ENCODE data around the gene NOC2L. TPM values are rescaled to one million over a fixed set of nuclear protein-coding genes. Genes with fewer than 3 reads are reported as not detected.

NOC2L gene
- polyA plus RNA-seq, 2 of the 4 experiments (the other 2 are of a cell fraction) = 48.4 to 73.5 TPM

DNA sequence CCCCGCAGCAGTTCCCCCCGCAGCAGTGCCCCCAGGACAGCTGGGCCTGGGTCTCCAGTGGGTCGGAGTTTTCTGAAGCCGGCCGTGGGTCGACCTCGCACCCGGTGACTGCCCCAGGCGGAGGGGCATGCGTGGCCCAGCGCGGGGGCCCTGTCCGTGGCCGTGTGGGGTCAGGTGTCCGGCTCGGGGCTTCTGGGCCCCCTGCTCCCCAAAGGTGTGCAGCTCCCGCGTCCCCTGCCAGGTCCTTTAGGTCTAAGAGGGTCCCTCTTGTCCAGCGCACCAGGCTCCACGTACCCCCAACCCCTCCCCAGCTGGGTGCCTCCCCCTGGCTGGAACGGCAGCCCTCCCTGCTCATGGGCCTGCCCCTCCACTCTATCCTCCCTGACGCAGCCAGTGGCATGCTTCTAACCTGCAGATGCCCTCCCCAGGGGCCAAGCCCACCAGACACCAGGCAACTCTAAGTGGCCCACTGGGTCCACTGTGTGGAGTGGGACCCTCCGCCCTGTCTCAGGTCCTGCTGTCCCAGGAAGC, 46.8 kb upstream of the NOC2L start (continued):
- no peak for TF ChIP-seq MAZ (IDR thresholded peaks at IDR 0.05; ENCODE audit: borderline replicate concordance, low read depth, low read length)
- no peak for TF ChIP-seq BHLHE40 (IDR thresholded peaks at IDR 0.05; ENCODE audit: low read depth, low read length)
- no peak for TF ChIP-seq JUN (IDR thresholded peaks at IDR 0.05)
- TF ChIP-seq, protein P1, sequence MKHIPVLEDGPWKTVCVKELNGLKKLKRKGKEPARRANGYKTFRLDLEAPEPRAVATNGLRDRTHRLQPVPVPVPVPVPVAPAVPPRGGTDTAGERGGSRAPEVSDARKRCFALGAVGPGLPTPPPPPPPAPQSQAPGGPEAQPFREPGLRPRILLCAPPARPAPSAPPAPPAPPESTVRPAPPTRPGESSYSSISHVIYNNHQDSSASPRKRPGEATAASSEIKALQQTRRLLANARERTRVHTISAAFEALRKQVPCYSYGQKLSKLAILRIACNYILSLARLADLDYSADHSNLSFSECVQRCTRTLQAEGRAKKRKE (CRISPR knock-in tag; IDR thresholded peaks at IDR 0.05; ENCODE audit: low read depth) = no peak

DNA sequence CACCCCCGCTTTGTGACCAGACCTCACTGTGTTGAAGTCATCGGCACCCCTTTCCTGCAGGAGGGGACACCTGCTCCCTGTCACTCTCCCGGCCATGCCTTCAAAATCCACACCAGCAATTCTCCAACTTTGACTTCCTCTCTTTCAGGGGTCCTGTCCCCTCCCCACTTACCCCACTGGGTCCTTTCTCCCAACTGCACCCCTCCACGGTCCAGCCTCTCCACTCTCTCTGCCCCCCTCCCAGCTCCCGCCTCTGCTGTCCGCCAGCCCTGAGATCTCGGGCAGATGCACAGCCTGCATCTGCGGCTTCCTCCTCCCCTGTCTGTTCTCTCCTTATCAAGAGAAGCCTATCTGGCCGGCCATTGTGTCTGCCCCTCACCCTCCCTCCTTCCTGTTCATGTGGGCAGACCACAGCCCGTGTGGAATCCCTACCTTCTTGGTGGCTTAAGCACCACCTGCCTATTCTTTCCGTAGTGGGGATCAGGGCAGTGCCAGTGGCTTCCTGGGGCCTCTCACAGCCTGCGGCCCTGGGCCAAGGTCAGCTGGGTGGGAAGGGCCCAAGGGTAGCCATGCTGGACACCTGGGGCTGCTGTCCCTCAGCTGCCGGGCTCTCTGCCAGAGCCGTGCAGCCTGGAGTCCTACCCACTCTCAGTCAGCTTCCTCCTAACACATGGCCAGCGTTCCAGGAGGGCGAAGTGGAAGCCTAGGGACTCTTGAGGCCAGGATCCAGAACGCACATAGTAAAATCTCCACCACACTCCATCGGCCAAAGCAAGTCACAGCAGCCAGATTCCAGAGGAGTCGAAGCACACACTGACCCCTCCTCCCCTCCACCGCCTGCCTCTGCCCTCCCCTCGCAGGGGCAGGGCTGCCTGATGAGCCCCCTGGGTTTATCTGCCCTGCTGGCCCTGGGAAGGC, 46.0 kb upstream of the NOC2L start:
- ATAC-seq (no peak), FAIRE-seq (no peak), DNase-seq (ENCODE audit: low read depth in 1 of 2, low spot score in 1 of 2) (no peak)
- WGBS (ENCODE audit: missing lambda C conversion rate) = 78% methylated on average over 15 of the region's 21 CpGs
- no peak overlapping the region for H3K4me2 ChIP-seq
- H3K27ac ChIP-seq = peak overlapping the region in 1 of 2 experiments; percentile 43; a peak in 1 of 6 replicates
- ChIA-PET POLR2A (no interaction called here), CTCF (interaction anchor here (1.0 to 4.1 kb wide), 6 partner anchors 9 to 23 kb away, joined by 3 to 52 read pairs (median 6); partner anchors contain the start of genes ISG15 and PERM1)
- peaks cover 24% of the 10 kb centered on the region for H3K4me1 ChIP-seq
- no peaks in the 10 kb centered on the region for H3K9me3 ChIP-seq
- TF ChIP-seq, protein P2, sequence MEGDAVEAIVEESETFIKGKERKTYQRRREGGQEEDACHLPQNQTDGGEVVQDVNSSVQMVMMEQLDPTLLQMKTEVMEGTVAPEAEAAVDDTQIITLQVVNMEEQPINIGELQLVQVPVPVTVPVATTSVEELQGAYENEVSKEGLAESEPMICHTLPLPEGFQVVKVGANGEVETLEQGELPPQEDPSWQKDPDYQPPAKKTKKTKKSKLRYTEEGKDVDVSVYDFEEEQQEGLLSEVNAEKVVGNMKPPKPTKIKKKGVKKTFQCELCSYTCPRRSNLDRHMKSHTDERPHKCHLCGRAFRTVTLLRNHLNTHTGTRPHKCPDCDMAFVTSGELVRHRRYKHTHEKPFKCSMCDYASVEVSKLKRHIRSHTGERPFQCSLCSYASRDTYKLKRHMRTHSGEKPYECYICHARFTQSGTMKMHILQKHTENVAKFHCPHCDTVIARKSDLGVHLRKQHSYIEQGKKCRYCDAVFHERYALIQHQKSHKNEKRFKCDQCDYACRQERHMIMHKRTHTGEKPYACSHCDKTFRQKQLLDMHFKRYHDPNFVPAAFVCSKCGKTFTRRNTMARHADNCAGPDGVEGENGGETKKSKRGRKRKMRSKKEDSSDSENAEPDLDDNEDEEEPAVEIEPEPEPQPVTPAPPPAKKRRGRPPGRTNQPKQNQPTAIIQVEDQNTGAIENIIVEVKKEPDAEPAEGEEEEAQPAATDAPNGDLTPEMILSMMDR (IDR thresholded peaks at IDR 0.05) = no peak
- no peak for TF ChIP-seq ZFP36 (IDR thresholded peaks at IDR 0.05; ENCODE audit: borderline replicate concordance, partially characterized antibody)
- TF ChIP-seq, protein P3, sequence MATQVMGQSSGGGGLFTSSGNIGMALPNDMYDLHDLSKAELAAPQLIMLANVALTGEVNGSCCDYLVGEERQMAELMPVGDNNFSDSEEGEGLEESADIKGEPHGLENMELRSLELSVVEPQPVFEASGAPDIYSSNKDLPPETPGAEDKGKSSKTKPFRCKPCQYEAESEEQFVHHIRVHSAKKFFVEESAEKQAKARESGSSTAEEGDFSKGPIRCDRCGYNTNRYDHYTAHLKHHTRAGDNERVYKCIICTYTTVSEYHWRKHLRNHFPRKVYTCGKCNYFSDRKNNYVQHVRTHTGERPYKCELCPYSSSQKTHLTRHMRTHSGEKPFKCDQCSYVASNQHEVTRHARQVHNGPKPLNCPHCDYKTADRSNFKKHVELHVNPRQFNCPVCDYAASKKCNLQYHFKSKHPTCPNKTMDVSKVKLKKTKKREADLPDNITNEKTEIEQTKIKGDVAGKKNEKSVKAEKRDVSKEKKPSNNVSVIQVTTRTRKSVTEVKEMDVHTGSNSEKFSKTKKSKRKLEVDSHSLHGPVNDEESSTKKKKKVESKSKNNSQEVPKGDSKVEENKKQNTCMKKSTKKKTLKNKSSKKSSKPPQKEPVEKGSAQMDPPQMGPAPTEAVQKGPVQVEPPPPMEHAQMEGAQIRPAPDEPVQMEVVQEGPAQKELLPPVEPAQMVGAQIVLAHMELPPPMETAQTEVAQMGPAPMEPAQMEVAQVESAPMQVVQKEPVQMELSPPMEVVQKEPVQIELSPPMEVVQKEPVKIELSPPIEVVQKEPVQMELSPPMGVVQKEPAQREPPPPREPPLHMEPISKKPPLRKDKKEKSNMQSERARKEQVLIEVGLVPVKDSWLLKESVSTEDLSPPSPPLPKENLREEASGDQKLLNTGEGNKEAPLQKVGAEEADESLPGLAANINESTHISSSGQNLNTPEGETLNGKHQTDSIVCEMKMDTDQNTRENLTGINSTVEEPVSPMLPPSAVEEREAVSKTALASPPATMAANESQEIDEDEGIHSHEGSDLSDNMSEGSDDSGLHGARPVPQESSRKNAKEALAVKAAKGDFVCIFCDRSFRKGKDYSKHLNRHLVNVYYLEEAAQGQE (IDR thresholded peaks at IDR 0.05) = no peak
- TF ChIP-seq FOXS1 (CRISPR knock-in tag; IDR thresholded peaks at IDR 0.05) = no peak
- TF ChIP-seq NR3C1 (IDR thresholded peaks at IDR 0.05) = no peak
- no peak for TF ChIP-seq RCOR1 (IDR thresholded peaks at IDR 0.05; ENCODE audit: low read depth, low read length)
- no peak for TF ChIP-seq RFX5 (IDR thresholded peaks at IDR 0.05)
- TF ChIP-seq ESRRA (IDR thresholded peaks at IDR 0.05; ENCODE audit: borderline replicate concordance, low read length) = no peak
- no peak for TF ChIP-seq MAFK (IDR thresholded peaks at IDR 0.05; ENCODE audit: partially characterized antibody)
- no peak for TF ChIP-seq CHD4 (IDR thresholded peaks at IDR 0.05; ENCODE audit: borderline replicate concordance)
- TF ChIP-seq, protein P4, sequence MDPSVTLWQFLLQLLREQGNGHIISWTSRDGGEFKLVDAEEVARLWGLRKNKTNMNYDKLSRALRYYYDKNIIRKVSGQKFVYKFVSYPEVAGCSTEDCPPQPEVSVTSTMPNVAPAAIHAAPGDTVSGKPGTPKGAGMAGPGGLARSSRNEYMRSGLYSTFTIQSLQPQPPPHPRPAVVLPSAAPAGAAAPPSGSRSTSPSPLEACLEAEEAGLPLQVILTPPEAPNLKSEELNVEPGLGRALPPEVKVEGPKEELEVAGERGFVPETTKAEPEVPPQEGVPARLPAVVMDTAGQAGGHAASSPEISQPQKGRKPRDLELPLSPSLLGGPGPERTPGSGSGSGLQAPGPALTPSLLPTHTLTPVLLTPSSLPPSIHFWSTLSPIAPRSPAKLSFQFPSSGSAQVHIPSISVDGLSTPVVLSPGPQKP (IDR thresholded peaks at IDR 0.05; ENCODE audit: low read depth, low read length) = no peak
- no peak for TF ChIP-seq JUNB (IDR thresholded peaks at IDR 0.05)
- no peak for TF ChIP-seq POLR2A (IDR thresholded peaks at IDR 0.05; ENCODE audit: low read length)
- TF ChIP-seq CHD2 (IDR thresholded peaks at IDR 0.05; ENCODE audit: low read length, partially characterized antibody) = no peak
- no peak overlapping the region for H3K4me3 ChIP-seq

Measured in A549 (cell line).